ENCODE measurements around the gene CDYL.

Gene CDYL

DNA sequence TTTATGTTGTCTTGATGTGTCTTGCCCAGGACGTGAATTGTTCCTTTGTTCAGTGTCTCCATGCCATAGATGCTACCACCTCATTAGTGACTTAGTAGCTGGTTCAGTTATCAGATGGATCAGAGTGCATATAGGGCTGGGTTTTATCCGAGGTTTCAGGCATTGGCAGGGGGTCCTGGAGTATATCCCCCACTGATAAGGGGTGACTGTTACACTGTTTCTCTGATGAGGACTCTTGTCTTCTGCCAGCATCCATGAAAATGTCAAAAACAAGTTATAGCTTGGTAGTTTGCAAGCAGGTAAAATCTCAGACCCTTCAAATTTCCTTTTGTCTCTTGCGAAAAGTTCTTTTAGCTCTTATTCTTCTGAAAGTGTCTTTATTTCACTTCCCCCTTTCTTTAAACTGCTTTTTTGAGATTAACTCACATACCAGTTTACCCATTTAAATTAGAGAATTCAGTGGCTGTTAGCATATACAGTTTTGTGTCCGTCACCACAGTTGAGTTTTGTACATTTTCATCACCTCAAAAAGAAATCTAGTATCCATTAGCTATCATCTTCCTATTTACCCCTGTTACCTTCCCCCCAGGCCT, 109.2 kb downstream of the CDYL start:
- DNase-seq = no peak

DNA sequence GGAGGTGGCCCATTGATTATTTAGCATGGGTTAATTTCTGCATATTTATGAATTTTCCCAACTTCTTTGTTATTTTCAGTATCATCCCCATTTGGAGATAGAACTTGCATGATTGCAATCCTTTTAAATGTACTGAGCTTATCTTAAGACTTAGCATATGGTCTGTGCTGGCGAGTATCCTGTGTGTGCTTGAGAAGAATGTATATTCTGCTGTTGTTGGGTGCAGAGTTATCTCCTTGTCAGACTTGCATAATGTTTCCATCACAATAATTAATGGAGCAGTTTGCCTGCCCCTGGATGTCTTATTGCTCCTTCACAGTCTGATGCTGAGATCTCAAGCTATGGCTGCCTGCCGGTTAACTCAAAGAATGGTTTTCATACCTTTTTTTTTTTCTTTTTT, 112.6 kb downstream of the CDYL start:
- no peak for DNase-seq

DNA sequence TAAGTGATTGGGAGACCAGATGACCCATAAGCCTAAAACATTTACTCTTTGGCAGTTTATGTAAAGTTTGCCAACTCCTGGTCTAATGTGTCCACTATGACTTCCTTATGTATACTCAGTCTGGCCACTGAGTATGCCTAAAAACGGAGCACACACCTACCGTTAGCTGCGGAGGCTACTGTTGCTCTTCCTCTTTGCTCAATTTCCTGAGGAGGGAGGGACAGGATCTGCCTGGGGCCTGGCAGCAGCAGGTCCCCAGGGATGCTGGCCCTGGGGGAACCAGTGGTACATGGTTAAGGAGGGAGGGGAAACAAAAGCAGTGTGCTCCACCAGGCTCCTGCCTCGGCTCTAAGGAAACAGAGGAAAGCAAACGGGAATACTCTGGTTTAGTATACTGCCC, 113.5 kb downstream of the CDYL start:
- DNase-seq = no peak

DNA sequence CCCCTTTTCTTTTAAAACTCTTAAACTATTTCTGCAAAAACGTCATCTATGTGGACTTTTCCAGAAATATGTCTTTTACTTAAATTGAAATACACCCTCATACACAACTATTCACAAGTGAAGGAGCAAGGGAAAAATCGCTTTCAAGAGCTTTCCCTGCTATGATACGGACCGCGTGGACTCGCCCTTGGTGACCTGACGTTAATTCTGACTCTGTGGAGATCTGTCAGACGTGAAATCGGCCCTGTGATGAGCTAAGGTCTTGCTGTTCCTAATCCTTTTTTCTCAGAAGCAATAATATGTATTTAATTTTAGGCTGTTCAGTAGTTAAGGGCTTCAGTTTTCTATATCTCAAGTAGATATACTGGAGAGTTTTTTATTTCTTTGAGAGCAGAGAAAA, 114.0 kb downstream of the CDYL start:
- no peak for DNase-seq

DNA sequence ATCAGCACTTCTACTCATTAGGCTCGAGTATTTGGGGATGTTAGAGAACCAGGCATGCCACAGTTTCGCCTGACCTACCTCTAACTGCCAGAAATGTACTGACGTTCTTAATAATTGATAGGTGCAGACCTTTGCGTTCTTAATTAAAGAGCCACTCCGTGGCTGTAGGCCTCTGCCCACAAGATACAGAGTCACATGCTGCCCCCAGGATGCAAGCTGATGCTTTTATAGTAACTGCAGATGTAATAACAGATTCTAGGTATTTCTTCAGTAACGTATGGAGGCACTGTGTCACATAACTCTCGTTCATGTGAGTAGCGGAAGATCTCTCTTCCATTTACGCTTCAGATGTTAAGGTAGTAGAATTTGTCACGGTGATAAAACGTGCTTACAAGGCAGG, 114.4 kb downstream of the CDYL start:
- no peak for DNase-seq

DNA sequence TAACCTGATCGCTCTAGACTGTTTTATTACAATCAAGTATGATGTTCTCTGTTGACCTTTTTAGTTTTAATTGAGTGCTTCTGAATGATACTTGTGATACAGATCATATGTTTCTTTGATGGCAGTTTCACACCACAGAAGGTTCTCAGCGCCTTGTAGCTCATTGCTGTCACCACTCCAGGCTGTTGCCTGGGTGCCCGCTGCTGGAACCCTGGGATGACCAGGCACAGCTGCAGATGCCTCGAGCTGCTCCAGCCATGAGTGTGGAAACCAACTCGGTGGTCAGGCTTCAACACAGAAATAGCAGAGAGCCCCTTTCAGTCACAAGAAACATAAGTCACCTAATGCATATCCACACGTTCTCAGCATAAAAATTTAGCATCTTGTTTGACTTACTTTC, 114.9 kb downstream of the CDYL start:
- no peak for DNase-seq

DNA sequence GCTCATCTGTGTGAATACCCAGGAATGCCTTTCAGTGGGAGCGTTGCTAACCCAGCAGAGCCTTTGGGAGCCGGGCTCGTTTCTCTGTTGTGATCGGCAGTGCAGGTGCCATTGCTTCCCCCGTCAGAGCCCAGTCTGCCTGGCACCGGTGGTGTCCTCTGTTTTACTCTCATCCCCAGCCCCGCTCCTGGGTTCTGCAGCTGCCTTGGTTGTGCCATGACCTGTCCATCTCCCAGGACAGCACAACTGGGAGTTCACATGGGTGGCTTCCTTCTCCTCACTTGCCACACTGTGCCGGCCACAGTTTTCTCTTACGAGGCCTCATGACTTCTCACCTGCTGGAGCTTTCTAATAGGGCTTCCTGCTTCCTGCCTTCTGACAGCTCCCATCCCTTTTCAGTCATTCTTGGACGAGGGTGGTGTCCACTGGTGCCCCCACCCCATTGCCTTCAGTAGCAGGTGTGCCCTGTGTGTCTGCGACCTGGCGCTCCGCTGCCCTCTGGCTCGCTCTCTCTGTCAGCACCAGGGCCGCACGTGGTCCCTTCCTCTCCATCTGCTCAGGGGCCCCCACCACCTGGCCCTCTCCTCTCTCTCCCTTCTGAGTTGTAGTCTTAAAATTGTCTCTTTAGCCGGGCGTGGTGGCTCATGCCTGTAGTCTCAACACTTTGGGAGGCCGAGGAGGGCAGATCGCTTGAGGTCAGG, 116.7 kb downstream of the CDYL start:
- no peak for DNase-seq

DNA sequence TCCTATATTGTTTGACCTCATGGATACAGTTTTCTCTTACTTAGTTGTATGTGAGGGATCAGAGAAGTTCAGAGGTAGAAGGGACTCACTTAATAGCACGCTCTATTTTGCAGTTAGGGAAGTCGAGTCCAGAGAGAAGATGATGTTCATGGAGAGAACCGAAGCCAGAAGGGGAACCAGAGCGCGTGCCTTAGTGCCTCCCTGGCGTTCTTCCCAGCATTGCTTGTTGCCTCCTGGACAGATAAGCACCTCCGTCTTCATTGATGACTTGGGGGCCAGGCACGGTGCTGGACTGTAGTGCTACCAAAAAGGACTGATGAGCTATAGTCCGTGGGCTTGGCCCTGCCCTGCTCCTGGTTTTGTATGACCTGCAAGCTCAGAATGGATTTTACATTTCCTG, 117.8 kb downstream of the CDYL start:
- no peak for DNase-seq

DNA sequence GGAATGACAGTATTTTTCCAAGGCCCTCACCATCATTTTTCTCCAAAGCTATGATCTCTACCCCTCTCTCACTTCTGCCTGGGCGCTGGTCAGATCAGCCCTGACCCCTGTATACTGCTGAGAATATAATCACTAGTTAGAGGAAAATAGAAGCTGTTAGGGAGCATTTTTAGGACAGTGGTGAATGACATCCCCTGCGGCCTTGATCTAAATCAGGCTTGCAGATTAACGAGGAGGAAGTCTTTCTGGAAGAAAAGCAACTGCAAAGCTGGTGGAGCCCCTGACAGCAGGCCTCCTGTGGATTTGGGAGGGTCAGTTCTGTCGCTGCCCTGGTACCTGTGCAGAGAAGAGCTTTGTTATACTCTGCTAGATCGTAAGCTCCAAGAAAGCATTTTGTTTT, 119.8 kb downstream of the CDYL start:
- DNase-seq = no peak

DNA sequence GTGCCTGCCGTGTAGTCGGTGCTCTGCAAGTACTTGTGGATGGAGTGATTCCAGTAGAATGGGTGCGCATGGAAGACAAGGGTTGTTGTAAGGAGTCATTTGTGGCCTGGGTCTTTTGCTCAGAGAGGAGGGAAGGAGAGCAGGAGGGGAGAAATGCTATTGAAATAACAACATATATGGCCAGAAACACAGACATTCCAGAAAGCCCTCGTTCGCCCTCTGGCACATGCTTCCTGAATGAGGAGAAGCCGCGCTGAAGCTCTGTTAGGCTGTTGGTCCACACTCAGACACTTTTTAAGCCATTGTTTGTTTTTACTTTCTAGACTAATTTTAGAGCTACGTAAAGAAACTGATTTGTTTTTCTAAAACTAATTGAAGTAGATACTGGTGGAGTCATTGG, 120.2 kb downstream of the CDYL start:
- no peak for DNase-seq

DNA sequence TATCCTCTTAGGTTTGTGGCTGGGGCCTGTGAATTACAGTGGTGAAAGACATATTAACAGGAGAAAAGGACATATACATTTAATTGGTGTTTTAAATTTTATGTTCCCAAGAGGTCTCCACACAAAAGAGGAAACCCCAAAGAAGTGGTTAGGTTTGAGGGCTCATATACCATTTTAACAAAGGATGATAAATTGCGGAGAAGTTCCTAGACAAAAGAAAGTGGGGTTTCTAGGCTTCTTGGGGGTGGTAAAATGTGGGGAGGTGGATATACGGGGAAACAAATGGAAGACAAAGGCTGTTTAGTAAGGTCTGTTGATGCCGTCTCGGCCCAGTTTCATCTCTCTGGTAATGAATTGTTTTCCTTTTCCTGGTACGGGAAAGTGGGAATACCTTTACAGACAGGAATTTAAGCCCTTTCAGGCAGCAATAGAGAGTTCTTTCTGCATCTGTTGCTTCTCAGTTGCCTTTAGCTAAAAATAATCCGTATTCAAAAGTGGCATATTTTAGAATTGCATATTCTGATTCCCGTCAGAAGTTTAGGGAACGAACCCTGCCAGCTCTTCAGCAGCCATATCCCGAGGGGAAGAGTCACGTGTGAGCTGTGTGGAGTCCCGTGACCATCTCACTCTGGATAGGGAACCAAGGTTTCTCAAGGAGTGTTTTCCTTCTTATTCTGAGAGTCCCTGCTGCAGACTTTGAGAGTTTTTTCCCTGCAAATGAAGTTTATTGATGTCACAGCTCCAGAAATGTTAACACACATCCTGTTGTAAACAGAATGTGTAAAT, 123.2 kb downstream of the CDYL start:
- DNase-seq = no peak

DNA sequence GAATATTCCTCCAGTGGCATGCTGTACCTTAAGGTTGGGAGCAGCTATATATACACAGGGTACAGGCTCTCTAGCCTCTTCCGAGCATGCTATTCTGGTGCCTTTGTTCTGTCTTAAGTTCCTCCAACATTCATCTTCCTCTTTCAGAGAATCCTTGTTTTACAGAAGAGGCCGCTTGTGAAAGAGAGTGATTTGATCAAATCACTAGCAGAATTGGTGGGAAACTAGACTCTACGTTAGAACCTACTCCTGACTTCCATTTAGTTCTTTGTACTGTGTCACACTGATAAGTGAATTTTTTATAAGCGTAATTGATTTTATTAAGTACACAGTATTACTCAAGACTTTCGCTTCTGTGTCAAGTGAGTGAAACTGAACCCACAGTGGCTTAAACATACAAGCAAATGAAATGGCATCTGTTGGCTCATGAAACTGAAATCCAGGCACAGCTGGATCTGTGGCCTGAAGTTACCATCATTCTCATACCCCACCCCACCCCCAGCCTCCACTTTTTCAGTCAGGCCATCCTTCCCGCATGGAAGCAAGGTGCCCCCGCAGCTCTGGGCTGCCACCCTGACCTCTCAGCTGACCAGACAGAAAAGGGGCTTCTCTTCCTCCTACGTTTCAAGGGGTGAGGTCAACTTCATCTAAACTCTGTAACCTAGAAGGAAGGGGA, 125.3 kb downstream of the CDYL start:
- DNase-seq = no peak

DNA sequence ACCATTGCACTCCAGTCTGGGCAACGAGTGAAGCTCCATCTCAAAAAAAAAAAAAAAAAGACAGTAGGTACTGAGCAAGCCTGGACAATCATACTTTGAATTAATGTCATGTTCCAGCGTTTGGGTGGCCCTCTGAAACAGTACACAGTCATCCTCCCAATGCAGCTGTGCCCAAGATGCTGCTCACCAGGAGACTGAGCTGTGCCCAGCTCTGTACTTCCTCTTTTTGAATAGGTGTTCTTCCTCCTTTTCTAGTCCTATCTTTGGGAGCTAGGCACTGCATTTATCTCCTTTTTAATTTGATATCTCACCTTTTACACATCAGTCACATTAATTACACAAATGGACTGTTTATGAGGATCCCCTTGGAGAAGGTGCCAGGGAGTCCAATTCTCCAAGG, 126.2 kb downstream of the CDYL start:
- DNase-seq = no peak

DNA sequence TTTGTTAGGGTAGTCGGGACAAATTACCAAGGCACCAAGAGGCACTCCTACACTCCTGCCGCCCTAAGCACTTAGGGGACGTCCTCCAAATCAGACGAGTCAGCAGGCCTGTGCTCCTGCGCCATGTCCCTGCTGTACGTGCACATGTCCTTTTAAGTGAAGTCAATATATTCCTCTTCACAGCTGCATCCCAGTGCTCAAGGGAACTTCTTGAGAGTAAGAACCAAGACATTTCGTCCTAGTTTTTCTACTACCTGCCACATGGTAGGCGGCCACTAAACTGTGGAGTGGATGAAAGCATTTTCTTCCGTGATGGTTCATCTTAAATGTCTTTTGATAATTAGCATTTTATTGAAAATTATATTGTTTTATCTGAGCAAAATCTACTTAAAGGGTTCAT, 126.9 kb downstream of the CDYL start:
- DNase-seq = no peak

DNA sequence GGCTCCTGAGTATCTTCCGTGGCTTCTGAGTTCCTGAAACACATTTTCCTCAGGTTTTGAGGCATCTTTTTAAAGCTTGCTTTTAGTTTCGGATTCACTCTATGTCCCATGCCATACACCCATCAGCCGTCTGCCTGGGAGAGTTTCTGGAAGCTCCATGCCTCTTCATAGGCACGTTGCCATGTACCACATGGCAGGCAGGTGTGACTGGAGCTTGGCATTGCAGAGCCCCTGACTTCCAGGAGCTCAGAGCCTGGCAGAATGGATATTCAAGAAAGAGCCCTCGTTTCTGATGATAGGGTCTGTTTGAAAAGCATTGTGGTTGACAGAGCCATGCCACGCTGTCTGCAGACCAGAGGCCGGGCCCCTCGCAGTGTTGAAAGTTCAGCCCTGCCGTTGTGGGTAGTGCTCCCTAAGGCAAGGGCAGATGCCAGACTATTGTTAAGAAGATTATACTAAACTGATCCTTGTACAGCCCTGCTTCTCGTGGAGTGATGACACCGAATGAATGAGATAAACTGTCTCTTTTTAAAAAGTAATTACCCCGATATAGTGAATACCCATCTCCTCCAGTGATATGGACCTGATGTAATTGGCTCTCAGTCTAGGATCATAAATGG, 127.7 kb downstream of the CDYL start:
- no peak for DNase-seq

DNA sequence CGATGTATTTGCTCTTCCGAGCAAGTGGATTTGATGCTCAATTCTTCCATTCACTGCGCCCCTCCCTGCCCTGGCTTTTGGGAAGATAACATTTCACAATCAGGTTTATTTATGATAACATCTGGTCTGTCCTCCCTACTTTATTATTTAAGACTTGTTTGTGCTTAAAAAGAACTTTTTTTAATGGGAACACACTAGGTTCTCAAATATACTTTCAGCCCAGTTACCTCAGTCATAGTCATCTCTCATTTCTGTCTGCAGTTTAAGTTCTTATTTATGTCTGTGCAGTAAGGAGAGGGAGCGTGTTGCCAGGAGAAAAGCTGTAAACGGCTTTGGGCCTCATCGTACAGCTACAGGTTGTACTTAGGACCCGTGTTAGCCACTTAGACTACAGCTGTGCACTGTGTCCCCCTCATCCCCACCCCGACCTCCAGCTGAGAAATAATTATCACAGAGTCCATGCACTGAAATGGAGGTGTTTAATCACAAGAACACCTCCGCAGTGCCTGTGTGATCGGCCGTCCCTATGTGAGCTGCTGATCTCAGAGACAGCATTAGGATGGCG, 128.3 kb downstream of the CDYL start:
- no peak for DNase-seq

DNA sequence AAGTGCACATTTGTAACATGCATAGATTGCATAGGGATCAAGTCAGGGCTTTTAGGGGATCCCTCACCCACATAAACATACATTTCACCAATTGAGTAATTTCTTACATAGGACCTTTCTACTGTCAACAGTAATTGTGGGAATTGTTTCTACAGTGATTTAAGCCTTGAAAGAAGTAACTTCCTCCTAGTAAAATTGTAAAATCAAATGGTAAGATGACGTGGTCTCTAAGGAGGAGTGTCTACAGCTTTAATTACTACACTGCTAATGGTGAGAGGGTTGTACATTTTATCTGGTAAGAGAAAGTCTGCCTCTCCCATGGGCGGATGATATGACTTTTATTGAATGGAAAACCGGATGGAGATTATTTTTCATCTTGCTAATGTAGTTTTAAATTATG, 129.6 kb downstream of the CDYL start:
- no peak for DNase-seq

DNA sequence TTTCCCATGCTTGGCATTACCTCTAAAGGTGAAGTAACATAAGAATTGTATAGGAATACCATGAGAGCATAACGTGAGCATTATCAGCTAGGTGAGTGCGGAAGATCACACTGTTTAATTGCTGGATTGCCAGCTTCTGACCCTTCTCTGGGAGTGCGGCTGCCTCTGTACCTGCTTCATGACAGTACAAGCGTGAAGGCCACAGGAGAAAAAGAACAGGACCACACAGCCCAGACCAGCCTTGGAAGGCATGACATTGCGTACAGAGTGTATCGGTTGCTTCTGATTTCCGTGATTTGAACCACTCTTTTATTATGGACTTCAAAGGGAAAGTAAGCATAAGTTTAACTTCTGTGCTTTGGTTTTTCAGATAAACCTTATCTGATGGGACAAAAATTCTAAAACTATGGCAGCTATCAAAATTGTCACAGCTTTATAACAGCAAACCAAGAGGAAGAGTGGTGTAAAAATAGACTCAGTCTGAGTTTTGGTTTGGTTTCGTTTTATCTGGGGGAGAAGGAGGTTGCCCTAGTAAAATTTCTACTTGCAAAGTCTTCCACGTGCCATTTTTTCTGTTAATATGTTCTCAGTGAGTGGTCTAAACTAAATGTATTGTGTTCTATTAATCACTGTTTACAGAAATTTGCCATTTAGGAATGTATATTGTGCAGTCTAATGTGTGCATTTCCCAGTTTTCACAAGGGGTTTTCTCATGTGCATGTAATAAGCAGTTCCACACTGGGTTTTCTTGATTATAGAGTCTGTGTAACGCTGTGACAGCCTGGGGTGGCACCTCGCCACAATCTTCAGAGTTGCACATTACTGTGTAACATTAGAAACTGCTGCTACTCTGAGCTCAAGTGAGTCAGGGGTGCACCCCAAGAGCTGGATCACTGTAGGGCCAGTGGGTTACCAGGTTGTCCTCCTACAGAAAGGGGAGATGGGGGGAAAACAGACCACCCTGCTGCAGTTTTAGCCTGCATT, 130.4 kb downstream of the CDYL start:
- DNase-seq = no peak

DNA sequence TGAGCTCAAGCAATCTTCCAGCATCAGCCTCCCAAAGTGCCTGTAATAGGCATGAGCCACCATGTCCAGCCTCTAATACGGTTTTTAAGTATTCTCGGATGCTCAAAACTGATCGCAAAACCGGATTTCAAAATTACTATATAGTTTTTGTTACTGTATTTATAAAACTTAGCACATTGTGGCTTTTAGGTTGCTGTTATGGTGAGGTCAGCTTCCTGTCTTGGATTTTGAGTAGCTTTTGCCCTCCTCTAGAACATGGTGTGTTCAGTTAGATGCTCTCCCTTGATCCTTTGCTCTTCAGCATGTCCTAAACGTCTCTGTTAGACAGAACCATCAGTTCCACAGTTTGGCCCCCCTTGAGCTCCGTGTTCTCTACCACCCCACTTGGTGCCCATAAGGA, 131.4 kb downstream of the CDYL start:
- DNase-seq = no peak

DNA sequence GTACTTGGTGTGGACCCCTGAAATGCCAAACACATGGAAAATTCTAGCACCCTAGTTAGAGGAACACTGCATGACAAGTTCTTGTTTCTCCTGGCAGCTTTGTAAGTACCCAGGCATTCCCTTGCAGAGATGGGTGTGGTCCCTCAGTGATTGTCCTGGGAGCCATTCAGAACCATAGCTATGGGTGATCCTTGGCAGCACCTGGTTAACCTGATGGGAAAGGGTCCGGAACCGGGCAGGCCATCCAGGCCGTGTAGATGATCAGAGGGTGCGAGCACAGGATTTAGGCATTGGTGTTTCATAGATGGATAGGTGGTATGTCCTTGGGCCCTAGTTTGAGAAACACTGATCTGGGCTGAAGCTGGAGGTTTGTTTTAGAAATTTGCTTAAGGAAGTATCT, 131.9 kb downstream of the CDYL start:
- no peak for DNase-seq

DNA sequence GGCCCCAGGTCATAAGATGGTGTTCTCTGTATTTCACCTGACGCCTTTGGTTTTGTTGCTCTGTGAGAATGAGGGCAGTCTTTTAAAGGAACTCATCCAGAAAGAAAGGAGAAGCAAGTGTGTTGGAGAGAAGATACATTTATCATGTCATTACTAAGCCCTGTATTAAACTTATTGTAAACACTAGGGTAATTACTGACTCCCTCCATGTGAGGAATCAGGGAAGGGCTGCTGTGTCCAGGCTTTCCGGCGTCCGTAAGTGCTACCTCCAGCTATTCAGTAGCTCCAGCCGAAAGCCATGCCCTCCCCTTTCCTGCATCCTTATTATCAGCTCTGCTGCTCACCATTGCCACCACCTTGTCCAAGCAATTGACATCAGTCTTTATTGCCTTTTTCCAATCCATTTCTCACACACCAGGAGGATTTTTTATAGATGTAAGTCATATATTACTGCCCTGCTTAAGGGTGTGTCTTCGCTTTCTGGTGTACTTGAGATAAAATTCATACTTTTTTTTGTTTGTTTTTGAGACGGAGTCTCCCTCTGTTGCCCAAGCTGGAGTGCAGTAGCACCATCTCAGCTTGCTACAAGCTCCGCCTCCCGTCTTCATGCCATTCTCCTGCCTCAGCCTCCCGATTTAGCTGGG, 133.0 kb downstream of the CDYL start:
- DNase-seq = no peak

All from activated T-cell treated with anti-CD3 and anti-CD28 coated beads, Interleukin-2, amount 50 U/mL, for 1 hour (primary cell).